Vagina (tissue), 2 donors: ENCODE measurements around the gene ABCA3.

Experiments
- POLR2A ChIP-seq, 2 donors: fragments of 450-650 bp; IDR thresholded peaks; one replicate each; pipeline ENCODE4 v1.6.1; 2017; ENCODE audit warnings: antibody characterized with exemption in 2 of 2, mild to moderate bottlenecking in 2 of 2, moderate library complexity in 2 of 2
- POLR2AphosphoS5 ChIP-seq, 2 donors: sonication (generic); formaldehyde crosslinking; IDR thresholded peaks; one replicate each; pipeline ENCODE4 v1.9.0; 2017; ENCODE audit warnings: antibody characterized with exemption in 2 of 2, mild to moderate bottlenecking in 2 of 2, low read depth in 1 of 2; ENCODE audit not compliant: insufficient read depth in 1 of 2
- TF ChIP-seq, protein P1 (sequence below), 3 experiments: fragments of 450-650 bp in 2 of 3; fragments of 200-600 bp in 1 of 3; sonication (generic) in 1 of 3; IDR thresholded peaks; one replicate each; pipeline ENCODE4 v1.5.1; 2017 to 2019; ENCODE audit warnings: antibody characterized with exemption in 3 of 3, mild to moderate bottlenecking in 2 of 3, moderate library complexity in 2 of 3

DNA sequence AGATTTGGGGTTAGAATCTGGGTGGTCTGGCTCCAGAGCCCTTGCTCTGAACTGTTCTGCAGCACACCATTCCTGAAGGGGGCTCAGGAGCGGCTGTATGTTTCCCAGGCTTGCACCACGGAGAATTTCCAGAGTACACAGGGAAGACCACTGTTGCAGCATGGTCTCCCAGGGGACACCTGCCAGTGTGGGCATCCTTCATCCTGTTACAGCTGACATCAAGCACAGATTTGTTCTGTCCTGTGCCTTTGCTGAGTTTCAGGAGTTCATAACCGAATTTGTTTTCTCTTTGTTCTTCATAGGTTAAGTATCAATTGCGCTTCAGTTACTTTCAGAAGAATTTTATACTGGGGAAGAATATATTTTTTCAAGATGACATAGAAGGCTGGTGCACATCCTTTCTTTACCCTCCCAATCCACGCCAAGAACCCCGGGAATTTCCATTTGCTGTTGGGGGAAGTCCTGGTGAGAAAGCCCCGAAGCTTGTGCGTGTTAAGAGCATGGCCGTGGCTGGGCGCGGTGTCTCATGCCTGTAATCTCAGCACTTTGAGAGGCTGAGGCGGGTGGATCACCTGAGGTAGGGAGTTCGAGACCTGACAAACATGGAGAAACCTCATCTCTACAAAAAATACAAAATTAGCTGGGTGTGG, 26.3 kb upstream of the ABCA3 start:
- TF ChIP-seq, protein P1, sequence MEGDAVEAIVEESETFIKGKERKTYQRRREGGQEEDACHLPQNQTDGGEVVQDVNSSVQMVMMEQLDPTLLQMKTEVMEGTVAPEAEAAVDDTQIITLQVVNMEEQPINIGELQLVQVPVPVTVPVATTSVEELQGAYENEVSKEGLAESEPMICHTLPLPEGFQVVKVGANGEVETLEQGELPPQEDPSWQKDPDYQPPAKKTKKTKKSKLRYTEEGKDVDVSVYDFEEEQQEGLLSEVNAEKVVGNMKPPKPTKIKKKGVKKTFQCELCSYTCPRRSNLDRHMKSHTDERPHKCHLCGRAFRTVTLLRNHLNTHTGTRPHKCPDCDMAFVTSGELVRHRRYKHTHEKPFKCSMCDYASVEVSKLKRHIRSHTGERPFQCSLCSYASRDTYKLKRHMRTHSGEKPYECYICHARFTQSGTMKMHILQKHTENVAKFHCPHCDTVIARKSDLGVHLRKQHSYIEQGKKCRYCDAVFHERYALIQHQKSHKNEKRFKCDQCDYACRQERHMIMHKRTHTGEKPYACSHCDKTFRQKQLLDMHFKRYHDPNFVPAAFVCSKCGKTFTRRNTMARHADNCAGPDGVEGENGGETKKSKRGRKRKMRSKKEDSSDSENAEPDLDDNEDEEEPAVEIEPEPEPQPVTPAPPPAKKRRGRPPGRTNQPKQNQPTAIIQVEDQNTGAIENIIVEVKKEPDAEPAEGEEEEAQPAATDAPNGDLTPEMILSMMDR (IDR thresholded peaks at IDR 0.05): no peak
- TF ChIP-seq POLR2AphosphoS5 (IDR thresholded peaks at IDR 0.05; ENCODE audit: insufficient read depth in 1 of 2, low read depth in 1 of 2) (no peak), POLR2A (IDR thresholded peaks at IDR 0.05) (no peak)
